ENCODE data around the gene CDH23. TPM values are rescaled to one million over a fixed set of nuclear protein-coding genes. Genes with fewer than 3 reads are reported as not detected.

The CDH23 gene
- total and polyA plus RNA-seq, 9 of the 15 experiments (the other 6 are each of a cell fraction or from before 2014, with no cell fraction given), result 0.18 to 1.2 (median 0.47) TPM

DNA sequence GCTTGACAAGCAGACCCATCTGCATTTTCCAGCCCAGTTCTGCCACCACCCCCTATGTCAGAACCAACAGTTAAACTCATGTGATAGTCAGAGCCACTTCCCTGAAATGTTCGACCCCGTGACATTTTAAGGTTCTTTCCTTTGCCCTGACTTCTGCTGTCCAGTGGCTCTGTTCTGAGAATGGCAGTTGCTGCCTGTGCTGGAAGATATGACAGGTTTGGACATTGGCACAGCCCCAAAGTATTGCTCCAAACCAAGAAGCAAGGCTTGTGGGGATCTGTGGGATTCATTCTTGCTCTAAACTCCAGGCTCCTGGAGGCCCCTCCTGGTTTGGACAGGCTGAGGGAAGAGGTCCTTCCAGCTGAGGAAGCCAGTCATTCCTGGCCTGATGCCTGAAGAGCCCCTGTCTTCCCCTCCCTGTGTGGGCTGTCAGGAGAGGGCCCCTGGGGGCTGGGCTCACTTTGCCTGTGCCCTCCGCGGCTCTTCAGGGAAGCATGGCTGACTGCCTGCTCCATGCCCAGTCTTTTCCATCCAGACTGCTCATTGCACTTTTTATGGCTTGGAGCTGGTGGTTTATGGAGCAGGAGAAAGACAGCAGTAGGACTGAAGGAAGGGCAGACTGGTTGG, 138.0 kb downstream of the CDH23 start:
- Histone ChIP-seq H3K4me2 (ENCODE audit: insufficient read depth, low read length) (no peak overlapping the region), H3K36me3 (ENCODE audit: control insufficient read depth, insufficient read depth, low read length) (no peaks in the 10 kb centered on the region), H3K27ac (ENCODE audit: extremely low read depth, low read depth, low read length) (no peak overlapping the region), H3K9ac (ENCODE audit: insufficient read depth in 1 of 2, low read depth in 2 of 2, low read length in 2 of 2) (peak overlapping the region in 1 of 2 experiments; percentile 49; a peak in 1 of 4 replicates), H3K4me1 (replicated peaks in 1 of 2; ENCODE audit: control insufficient read depth in 2 of 2, insufficient read depth in 2 of 2, low read length in 2 of 2) (peaks cover 0 to 29% of the 10 kb centered on the region in 2 experiments; a peak in 4 of 5 replicates), H4K20me1 (replicated peaks; ENCODE audit: control insufficient read depth, insufficient read depth, low read length) (no peaks in the 10 kb centered on the region), H3K9me3 (replicated peaks; ENCODE audit: control insufficient read depth, insufficient read depth, low read depth, low read length) (no peaks in the 10 kb centered on the region), H3K4me3 (no peak overlapping the region), H3K27me3 (ENCODE audit: control insufficient read depth in 2 of 2, insufficient read depth in 2 of 2, low read length in 2 of 2) (peaks cover 3 to 51% of the 10 kb centered on the region in 2 experiments; a peak in 3 of 5 replicates), H3K9me1 (ENCODE audit: control insufficient read depth, insufficient read depth, low read length) (no peaks in the 10 kb centered on the region), H2AFZ (ENCODE audit: low read depth, low read length) (peak overlapping the region; percentile 9; the same call in 1 of the 2 replicates), H3K79me2 (ENCODE audit: control insufficient read depth, insufficient read depth, low read length) (no peaks in the 10 kb centered on the region)
- FAIRE-seq, result no peak
- DNase-seq (ENCODE audit: extremely low read depth in 1 of 4, low spot score in 3 of 4), result peak in 1 of 4 experiments; percentile 30
- ATAC-seq, result no peak
- POLR2A ChIA-PET, result interaction anchor here (0.8 to 1.3 kb wide), 2 partner anchors 11 to 14 kb away, joined by 3 to 6 read pairs; no protein-coding TSS in a partner anchor
- CTCF ChIA-PET (ENCODE audit: low intra/inter-chr PET ratio), result no interaction called here
- intact Hi-C loops (cut with micrococcal nuclease) (no loop called here), in situ Hi-C loops (cut with MboI) (no loop called here)
- WGBS (ENCODE audit: insufficient coverage, low coverage, missing lambda C conversion rate), result 9% methylated on average over 4 of the region's 4 CpGs
- BruUV-seq (replicated peaks), result no TSS peak
- TF ChIP-seq GTF2E2 (tag; IDR thresholded peaks at IDR 0.05) (no peak), MTA3 (IDR thresholded peaks at IDR 0.05; ENCODE audit: borderline replicate concordance) (no peak), PTBP1 (IDR thresholded peaks at IDR 0.05; ENCODE audit: low read depth, low read length) (no peak), POLR3A (IDR thresholded peaks at IDR 0.05; ENCODE audit: borderline replicate concordance, extremely low read depth, insufficient read depth, insufficient read length) (no peak), ZEB2 (IDR thresholded peaks at IDR 0.05) (no peak), HDAC1 (IDR thresholded peaks at IDR 0.05) (no peak), RHOXF2B (CRISPR knock-in tag; conservative IDR thresholded peaks at IDR 0.05) (no peak), NCOA1 (IDR thresholded peaks at IDR 0.05; ENCODE audit: low read depth) (no peak), ZNF76 (CRISPR knock-in tag; IDR thresholded peaks at IDR 0.05; ENCODE audit: borderline replicate concordance) (no peak), SMAD4 (CRISPR knock-in tag; conservative IDR thresholded peaks at IDR 0.05) (0 out of 2 replicates have a peak, but pooled peaks have one; percentile 20), RBM39 (optimal IDR thresholded peaks at IDR 0.05; ENCODE audit: low read depth, low read length) (no peak), ZNF644 (tag; IDR thresholded peaks at IDR 0.05; ENCODE audit: low read depth) (no peak), MYNN (IDR thresholded peaks at IDR 0.05) (no peak), MYNN (CRISPR knock-in tag; IDR thresholded peaks at IDR 0.05) (no peak), ZNF445 (CRISPR knock-in tag; IDR thresholded peaks at IDR 0.05; ENCODE audit: low read depth) (no peak), ZNF589 (CRISPR knock-in tag; IDR thresholded peaks at IDR 0.05; ENCODE audit: low read depth) (peak; percentile 84), ZFP1 (CRISPR knock-in tag; IDR thresholded peaks at IDR 0.05) (no peak)
- TF ChIP-seq, protein P1, sequence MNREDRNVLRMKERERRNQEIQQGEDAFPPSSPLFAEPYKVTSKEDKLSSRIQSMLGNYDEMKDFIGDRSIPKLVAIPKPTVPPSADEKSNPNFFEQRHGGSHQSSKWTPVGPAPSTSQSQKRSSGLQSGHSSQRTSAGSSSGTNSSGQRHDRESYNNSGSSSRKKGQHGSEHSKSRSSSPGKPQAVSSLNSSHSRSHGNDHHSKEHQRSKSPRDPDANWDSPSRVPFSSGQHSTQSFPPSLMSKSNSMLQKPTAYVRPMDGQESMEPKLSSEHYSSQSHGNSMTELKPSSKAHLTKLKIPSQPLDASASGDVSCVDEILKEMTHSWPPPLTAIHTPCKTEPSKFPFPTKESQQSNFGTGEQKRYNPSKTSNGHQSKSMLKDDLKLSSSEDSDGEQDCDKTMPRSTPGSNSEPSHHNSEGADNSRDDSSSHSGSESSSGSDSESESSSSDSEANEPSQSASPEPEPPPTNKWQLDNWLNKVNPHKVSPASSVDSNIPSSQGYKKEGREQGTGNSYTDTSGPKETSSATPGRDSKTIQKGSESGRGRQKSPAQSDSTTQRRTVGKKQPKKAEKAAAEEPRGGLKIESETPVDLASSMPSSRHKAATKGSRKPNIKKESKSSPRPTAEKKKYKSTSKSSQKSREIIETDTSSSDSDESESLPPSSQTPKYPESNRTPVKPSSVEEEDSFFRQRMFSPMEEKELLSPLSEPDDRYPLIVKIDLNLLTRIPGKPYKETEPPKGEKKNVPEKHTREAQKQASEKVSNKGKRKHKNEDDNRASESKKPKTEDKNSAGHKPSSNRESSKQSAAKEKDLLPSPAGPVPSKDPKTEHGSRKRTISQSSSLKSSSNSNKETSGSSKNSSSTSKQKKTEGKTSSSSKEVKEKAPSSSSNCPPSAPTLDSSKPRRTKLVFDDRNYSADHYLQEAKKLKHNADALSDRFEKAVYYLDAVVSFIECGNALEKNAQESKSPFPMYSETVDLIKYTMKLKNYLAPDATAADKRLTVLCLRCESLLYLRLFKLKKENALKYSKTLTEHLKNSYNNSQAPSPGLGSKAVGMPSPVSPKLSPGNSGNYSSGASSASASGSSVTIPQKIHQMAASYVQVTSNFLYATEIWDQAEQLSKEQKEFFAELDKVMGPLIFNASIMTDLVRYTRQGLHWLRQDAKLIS (CRISPR knock-in tag; IDR thresholded peaks at IDR 0.05), result no peak
